Cerebellar cortex (tissue), 1 donor: ENCODE data around the gene SASH1.
"Not testable (repeated sequence)": the region's sequence is repeated elsewhere in the genome, so short reads cannot be mapped to it uniquely, and the experiment has no call there.

Source experiments
- DNase-seq: peaks from one replicate; pipeline ENCODE4 v3.0.0-alpha.2; 2015; ENCODE audit warnings: low spot score

Gene SASH1

GRCh38 chr6:148550569-148550968, 207.9 kb downstream of the SASH1 start:
- DNase-seq, result no peak

GRCh38 chr6:148551226-148551625, 208.6 kb downstream of the SASH1 start:
- DNase-seq, result no peak

DNA sequence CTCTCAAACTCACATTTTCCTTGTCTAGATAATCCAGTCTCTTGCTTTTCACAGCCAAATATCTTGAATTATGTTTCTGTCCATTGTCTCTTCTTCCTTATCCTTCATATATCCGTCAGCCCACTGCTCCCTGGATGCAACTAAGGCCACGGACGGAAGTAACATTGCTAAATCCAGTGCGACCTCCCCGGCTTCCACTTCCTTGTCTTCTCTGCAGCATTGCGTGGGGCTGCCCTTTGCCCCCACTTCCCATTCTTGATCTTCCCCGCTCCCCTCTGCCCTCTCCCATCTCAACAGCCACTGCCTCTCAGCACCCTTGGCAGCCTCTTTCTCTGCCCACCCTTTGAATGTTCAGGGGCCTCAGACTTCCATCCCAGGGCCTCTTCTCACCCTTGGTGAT, 213.8 kb downstream of the SASH1 start:
- no peak for DNase-seq

GRCh38 chr6:148557796-148558321, 215.2 kb downstream of the SASH1 start:
- no peak for DNase-seq

- DNase-seq, result peak; percentile 49
These were observed 217.3 kb downstream of the SASH1 start for GRCh38 chr6:148559848-148560433.

- DNase-seq, result no peak
These were observed 219.0 kb downstream of the SASH1 start for GRCh38 chr6:148561629-148562028.

GRCh38 chr6:148563066-148563465, 220.4 kb downstream of the SASH1 start:
- no peak for DNase-seq

- DNase-seq, result no peak
These were observed 221.9 kb downstream of the SASH1 start for GRCh38 chr6:148564494-148565035.

GRCh38 chr6:148565321-148565926, 222.8 kb downstream of the SASH1 start:
- DNase-seq, result no peak

DNA sequence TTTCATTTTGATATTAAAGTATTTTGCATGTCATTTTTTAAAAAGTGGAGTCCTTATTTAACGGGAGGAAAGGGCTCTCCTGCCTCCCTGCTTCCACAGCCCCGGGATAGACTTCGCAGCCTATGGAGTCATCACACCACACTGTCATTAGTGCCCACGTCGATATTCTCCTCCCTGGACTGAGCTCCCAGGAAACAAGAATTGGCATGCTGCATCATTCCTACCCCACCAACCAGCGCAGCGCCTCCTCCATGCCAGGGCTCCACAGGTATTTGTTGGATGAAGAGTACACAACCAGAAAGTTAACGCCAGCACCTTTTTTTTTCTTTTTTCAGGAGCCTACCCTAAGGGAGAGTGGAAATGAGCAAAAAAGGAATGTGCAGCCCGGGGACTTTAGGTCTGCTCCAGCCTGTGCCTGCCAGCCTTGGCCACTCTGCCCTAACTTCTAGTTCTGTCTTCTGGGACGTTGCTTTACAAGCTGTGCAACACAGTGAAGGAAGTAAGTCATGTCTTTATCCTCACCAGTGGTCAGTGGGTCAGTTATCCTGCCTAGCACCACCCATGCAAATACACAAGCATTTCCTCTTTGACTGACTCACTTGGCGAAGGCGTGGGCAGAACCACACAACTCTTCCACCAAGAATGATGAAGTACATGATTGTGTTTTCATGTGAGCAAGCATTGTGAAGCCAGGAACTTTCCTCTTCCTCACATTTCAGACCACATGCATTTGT, 223.5 kb downstream of the SASH1 start:
- no peak for DNase-seq

- no peak for DNase-seq
These were observed 224.2 kb downstream of the SASH1 start for GRCh38 chr6:148566664-148567350.

GRCh38 chr6:148570456-148570855, 227.8 kb downstream of the SASH1 start:
- DNase-seq, result no peak

DNA sequence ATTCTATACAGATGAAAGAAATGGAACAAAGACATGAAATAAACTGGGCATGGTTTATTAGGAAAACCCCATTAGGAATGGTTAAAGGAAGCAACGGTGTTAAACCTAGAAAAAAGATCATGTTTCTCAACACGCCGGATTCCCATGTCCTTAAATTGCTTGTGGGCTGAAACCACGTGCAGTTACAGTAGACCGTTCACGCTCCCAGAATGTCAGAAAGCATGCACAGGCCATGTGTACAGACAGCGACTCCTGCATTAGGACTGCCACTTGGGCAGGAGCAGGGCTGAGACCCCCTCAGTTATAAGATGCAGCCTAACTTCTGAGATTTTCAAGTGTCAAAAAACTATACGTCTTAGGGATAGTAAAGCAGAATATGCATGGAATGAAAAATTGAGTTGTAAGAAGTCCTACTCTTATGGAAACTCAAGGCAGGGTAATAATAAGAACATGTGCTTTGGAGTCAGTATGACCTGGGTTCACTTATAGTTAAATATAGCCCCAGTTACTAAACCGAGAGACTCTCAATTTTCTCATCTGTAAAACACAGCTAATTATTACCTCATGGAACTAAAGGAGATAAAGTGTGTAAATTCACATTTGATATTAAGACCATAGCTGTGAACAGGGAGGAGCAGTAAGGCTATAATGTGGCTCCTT, 230.2 kb downstream of the SASH1 start:
- no peak for DNase-seq

DNA sequence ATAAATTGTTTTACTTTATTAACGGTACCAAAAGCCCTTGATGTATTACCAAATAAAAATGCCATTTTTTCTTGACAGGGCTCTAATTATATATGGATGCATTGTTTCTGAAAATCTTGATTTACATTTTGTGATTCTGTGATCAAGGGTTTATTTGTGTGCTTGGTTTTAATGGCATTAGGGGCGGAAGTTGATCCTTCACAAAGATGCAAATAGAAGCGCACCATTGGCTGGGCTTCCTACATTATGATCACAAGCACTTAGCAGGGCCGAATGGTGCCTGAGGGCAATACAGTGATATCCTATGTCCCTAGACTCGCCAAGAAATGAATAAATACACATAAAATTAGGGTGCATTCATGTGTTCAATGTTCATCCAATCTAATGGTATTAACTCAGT, 231.3 kb downstream of the SASH1 start:
- no peak for DNase-seq

DNA sequence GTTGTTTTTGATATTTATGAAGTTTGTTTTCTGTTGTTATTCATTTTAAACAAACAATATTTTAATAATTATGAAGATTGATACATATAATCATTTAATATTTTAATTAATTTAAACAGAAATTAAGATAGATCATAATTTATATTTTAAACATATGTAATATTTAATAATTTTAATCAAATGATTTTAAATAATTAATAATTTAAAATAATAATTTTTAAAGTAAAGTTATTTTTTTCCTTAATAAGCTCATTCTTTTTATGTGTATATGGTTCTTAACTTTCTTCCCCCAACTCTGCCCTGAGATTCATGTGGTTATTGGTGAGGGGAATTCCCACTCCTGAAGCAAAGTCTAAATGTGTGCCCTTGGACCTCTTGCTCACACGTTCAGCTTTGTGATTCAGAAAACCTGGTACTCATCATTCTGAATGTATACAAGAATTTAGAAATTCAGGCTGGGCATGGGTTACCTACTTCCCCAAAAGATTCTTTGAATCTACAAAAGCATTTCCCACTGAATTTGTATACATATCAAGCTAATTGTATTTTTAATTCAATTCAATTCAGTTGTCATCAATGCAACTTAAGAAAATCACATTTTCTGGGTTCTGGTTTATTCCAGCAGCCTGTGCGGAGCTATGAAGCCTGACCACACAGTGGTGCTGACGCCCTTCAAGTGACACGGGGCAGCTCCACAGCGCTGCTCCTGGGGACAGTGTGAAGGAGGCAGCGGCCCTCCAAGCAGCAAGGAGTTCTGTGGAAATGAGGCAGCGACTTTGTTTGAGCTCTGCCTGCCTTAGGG, 235.2 kb downstream of the SASH1 start:
- peak; percentile 76 for DNase-seq

GRCh38 chr6:148578489-148578814, 235.8 kb downstream of the SASH1 start:
- no peak for DNase-seq

GRCh38 chr6:148578837-148579565, 236.4 kb downstream of the SASH1 start:
- DNase-seq, result no peak

DNA sequence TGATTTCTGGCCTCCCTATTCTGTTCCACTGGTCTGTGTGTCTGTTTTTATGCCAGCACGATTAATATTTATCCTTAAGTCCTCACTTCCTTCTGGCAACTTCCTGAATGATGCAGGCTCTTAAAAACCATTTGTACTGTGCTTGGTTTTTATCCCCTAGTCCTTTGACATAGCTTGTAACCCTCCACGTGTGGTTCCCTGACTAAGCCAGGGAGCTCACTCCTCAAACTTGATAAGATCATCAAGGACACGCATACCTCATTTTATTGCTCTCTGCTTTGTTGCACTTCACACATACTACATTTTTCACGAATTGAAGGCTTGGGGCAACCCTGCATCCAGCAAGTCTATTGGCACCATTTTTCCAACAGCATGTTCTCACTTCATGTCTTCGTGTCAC, 237.8 kb downstream of the SASH1 start:
- no peak for DNase-seq

DNA sequence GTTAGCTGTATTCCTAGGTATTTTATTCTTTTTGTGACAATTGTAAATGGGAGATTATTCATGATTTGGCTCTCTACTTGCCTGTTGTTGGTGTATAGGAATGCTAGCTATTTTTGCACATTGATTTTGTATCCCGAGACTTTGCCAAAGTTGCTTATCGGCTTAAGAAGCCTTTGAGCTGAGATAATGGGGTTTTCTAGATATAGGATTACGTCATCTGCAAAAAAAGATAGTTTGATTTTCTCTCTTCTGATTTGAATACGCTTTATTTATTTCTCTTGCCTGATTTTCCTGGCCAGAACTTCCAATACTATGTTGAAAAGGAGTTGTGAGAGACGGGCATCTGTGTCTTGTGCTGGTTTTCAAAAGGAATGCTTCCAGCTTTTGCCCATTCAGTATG, 241.0 kb downstream of the SASH1 start:
- DNase-seq, result no peak

DNA sequence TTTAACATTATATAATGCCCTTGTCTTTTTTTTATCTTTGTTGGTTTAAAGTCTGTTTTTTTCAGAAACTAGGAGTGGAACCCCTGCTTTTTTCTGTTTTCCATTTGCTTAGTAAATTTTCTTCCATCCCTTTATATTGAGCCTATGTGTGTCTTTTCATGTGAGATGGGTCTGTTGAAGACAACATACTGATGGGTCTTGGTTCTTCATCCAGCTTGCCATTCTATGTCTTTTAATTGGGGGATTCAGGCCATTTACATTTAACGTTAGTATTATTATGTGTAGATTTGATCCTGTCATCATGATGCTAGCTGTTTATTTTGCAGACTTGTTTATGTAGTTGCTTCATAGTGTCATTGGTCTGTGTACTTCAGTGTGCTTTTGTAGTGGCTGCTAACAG, 243.0 kb downstream of the SASH1 start:
- not testable (repeated sequence) for DNase-seq
